Fibroblast of pulmonary artery (primary cell): ENCODE measurements around the gene TMEM207.

Experiments
- DNase-seq: peaks from one replicate; pipeline ENCODE4 v3.0.0-alpha.2; 2010; ENCODE audit warnings: low read depth
- H3K4me3 ChIP-seq: replicated peaks from 2 replicates; pipeline ENCODE4 v1.5.1; 2011; ENCODE audit warnings: low read depth, mild to moderate bottlenecking, control low read depth, low read length, moderate library complexity
- TF ChIP-seq, protein P1 (sequence below): IDR thresholded peaks from 2 replicates; pipeline ENCODE4 v1.5.1; 2011; ENCODE audit warnings: mild to moderate bottlenecking, control low read depth, low read length, inconsistent platforms; ENCODE audit errors: missing control alignments

TMEM207 gene

GRCh38 chr3:190396001-190396400 is 53.7 kb downstream of the TMEM207 start:
- TF ChIP-seq, protein P1, sequence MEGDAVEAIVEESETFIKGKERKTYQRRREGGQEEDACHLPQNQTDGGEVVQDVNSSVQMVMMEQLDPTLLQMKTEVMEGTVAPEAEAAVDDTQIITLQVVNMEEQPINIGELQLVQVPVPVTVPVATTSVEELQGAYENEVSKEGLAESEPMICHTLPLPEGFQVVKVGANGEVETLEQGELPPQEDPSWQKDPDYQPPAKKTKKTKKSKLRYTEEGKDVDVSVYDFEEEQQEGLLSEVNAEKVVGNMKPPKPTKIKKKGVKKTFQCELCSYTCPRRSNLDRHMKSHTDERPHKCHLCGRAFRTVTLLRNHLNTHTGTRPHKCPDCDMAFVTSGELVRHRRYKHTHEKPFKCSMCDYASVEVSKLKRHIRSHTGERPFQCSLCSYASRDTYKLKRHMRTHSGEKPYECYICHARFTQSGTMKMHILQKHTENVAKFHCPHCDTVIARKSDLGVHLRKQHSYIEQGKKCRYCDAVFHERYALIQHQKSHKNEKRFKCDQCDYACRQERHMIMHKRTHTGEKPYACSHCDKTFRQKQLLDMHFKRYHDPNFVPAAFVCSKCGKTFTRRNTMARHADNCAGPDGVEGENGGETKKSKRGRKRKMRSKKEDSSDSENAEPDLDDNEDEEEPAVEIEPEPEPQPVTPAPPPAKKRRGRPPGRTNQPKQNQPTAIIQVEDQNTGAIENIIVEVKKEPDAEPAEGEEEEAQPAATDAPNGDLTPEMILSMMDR, result no peak
- H3K4me3 ChIP-seq, result no peak overlapping the region
- DNase-seq, result no peak

GRCh38 chr3:190388703-190389102 is 61.0 kb downstream of the TMEM207 start:
- DNase-seq, result no peak
- TF ChIP-seq, protein P1, result no peak
- no peak overlapping the region for H3K4me3 ChIP-seq

GRCh38 chr3:190387578-190388213 is 62.0 kb downstream of the TMEM207 start, which contains the start of gene CLDN16:
TSS of gene CLDN16 (plus strand) at chr3:190388163. CDS start at chr3:190388330, 167 bp downstream.
- TF ChIP-seq, protein P1, result no peak
- H3K4me3 ChIP-seq, result no peak within 1 kb of the TSS
- DNase-seq, result no peak

DNA sequence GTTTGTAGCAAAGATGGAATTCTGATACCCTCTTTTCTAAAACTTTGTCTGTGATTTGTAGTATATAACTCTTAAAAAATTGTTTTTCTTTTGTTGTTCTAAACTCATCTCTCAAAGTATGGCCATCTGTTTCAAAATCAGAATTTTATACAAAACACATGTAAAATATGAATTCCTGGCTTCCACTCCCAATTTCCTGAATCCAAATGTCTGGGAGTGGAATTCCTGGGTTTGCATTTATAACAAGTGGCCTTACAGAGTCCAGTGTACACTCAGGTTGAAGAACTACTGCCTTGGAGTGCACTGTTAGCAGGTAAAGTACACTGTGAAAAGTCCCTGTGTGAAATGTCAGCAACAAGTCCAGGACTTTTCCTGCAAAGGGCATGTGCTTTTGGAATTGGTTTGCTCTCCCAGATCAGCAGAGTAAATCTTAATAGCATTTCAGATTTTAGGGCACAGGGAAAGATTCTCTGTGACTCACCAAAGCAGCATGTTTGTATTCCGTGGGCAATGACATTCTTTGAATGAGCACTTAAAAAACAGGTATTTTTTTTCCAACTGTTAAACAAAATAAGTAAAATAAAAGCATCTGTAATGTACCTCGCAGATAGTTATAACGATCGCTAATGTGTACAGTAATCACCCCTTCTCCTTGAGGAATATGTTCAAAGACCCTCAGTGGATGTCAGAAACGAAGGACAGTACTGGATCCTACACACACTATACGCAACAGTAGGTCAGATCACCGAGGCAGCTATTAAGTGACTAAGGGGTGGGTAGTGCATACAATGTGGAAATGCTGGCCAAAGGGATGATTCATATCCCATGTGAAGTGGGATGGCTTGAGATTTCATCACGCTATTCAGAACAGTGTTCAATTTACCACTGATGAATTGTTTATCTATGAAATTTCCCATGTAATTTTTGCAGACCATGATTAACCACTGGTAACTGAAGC is 63.7 kb downstream of the TMEM207 start:
- TF ChIP-seq, protein P1, result no peak
- peak; percentile 97 for DNase-seq
- H3K4me3 ChIP-seq, result peak overlapping the region; percentile 0

DNA sequence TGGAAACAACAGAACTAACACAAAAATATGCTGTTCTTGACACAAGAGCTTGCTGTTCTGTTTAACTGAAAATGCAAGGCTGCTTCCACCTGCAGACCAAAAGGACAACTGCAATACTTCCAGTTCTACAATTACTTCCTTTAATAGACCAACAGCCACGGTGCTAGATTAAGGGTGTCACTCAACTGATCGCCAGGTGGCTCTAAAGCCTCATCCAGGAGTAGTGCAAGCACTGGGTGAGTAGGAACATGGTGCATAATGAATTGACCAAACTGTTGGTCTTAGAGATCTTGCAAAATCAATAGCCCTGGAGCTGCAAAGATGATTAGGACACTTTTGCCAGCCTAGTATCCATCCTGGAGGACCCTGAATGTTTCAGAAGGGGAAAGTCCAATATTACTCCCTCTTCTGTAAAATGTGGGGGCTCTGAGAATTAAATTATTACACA is 65.4 kb downstream of the TMEM207 start:
- TF ChIP-seq, protein P1, result peak; percentile 65
- no peak overlapping the region for H3K4me3 ChIP-seq
- DNase-seq, result peak; percentile 70

- TF ChIP-seq, protein P1, result no peak
- DNase-seq, result peak; percentile 56
Measured at GRCh38 chr3:190382082-190382481, 67.6 kb downstream of the TMEM207 start.

More at GRCh38 chr3:190382082-190382481, 67.6 kb downstream of the TMEM207 start:
- H3K4me3 ChIP-seq, result no peak overlapping the region
